ENCODE results near the gene ALAD.
"Not testable (repeated sequence)": the region's sequence is repeated elsewhere in the genome, so short reads cannot be mapped to it uniquely, and the experiment has no call there.

- TF ChIP-seq POLR2A (IDR thresholded peaks at IDR 0.05; ENCODE audit: low read length); GATA1 (IDR thresholded peaks at IDR 0.05; ENCODE audit: low read depth, low read length): not testable (repeated sequence)
Measured at GRCh38 chr9:113379094-113379828, 21.8 kb downstream of the ALAD start.
